WTC11 (cell line): ENCODE measurements around the gene PEAK1.

ENCODE experiments used
- FOXP1 ChIP-seq: sonication (generic); formaldehyde crosslinking; IDR thresholded peaks from 2 replicates; pipeline ENCODE4 v1.8.0; 2022; ENCODE audit warnings: missing genetic modification reagents, mild to moderate bottlenecking, moderate library complexity, borderline replicate concordance
- ZNF263 ChIP-seq: sonication (generic); formaldehyde crosslinking; IDR thresholded peaks from 2 replicates; pipeline ENCODE4 v1.8.1; 2022; ENCODE audit warnings: low read depth, mild to moderate bottlenecking, moderate library complexity, missing genetic modification reagents
- TF ChIP-seq, protein P1 (sequence below): sonication (generic); formaldehyde crosslinking; IDR thresholded peaks from 2 replicates; pipeline ENCODE4 v1.8.1; 2022; ENCODE audit warnings: mild to moderate bottlenecking, missing genetic modification reagents, moderate library complexity, borderline replicate concordance
- TF ChIP-seq, protein P2 (sequence below): fragments of 200-600 bp; IDR thresholded peaks from 2 replicates; pipeline ENCODE4 v1.8.0; 2022; ENCODE audit warnings: antibody characterized with exemption

- TF ChIP-seq FOXP1 (no peak), ZNF263 (CRISPR knock-in tag) (no peak)
- TF ChIP-seq, protein P1, sequence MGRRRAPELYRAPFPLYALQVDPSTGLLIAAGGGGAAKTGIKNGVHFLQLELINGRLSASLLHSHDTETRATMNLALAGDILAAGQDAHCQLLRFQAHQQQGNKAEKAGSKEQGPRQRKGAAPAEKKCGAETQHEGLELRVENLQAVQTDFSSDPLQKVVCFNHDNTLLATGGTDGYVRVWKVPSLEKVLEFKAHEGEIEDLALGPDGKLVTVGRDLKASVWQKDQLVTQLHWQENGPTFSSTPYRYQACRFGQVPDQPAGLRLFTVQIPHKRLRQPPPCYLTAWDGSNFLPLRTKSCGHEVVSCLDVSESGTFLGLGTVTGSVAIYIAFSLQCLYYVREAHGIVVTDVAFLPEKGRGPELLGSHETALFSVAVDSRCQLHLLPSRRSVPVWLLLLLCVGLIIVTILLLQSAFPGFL (CRISPR knock-in tag): no peak
- TF ChIP-seq, protein P2, sequence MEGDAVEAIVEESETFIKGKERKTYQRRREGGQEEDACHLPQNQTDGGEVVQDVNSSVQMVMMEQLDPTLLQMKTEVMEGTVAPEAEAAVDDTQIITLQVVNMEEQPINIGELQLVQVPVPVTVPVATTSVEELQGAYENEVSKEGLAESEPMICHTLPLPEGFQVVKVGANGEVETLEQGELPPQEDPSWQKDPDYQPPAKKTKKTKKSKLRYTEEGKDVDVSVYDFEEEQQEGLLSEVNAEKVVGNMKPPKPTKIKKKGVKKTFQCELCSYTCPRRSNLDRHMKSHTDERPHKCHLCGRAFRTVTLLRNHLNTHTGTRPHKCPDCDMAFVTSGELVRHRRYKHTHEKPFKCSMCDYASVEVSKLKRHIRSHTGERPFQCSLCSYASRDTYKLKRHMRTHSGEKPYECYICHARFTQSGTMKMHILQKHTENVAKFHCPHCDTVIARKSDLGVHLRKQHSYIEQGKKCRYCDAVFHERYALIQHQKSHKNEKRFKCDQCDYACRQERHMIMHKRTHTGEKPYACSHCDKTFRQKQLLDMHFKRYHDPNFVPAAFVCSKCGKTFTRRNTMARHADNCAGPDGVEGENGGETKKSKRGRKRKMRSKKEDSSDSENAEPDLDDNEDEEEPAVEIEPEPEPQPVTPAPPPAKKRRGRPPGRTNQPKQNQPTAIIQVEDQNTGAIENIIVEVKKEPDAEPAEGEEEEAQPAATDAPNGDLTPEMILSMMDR: no peak
Observed at GRCh38 chr15:77393471-77393840, 26.4 kb downstream of the PEAK1 start.
